ENCODE measurements around the gene ADIPOR2.

Gene ADIPOR2

GRCh38 chr12:1737652-1738286 is 46.9 kb downstream of the ADIPOR2 start:
- DNase-seq = no peak

- no peak for DNase-seq
Measured at GRCh38 chr12:1738446-1738845, 47.6 kb downstream of the ADIPOR2 start.

GRCh38 chr12:1739368-1739767 is 48.5 kb downstream of the ADIPOR2 start:
- DNase-seq = no peak

GRCh38 chr12:1740161-1740948 is 49.5 kb downstream of the ADIPOR2 start:
- DNase-seq = no peak

- DNase-seq = no peak
Measured at GRCh38 chr12:1741154-1741949, 50.5 kb downstream of the ADIPOR2 start.

- DNase-seq = no peak
Measured at GRCh38 chr12:1744932-1745331, 54.1 kb downstream of the ADIPOR2 start.

GRCh38 chr12:1747609-1748008 is 56.7 kb downstream of the ADIPOR2 start:
- DNase-seq = no peak

GRCh38 chr12:1749019-1749418 is 58.1 kb downstream of the ADIPOR2 start:
- DNase-seq = no peak

- DNase-seq = no peak
Measured at GRCh38 chr12:1750300-1750699, 59.4 kb downstream of the ADIPOR2 start.

- no peak for DNase-seq
Measured at GRCh38 chr12:1758376-1758775, 67.5 kb downstream of the ADIPOR2 start.

- no peak for DNase-seq
Measured at GRCh38 chr12:1758887-1759286, 68.0 kb downstream of the ADIPOR2 start.

- DNase-seq = no peak
Measured at GRCh38 chr12:1760566-1761382, 69.9 kb downstream of the ADIPOR2 start.

- DNase-seq = no peak
Measured at GRCh38 chr12:1761857-1762256, 71.0 kb downstream of the ADIPOR2 start.

GRCh38 chr12:1763153-1763552 is 72.3 kb downstream of the ADIPOR2 start:
- DNase-seq = no peak

GRCh38 chr12:1766110-1766509 is 75.2 kb downstream of the ADIPOR2 start:
- DNase-seq = no peak

GRCh38 chr12:1767407-1768090 is 76.7 kb downstream of the ADIPOR2 start:
- DNase-seq = no peak

- no peak for DNase-seq
Measured at GRCh38 chr12:1768615-1769014, 77.7 kb downstream of the ADIPOR2 start.

GRCh38 chr12:1769809-1770494 is 79.1 kb downstream of the ADIPOR2 start:
- no peak for DNase-seq

GRCh38 chr12:1773937-1774655 is 83.2 kb downstream of the ADIPOR2 start:
- DNase-seq = no peak

- no peak for DNase-seq
Measured at GRCh38 chr12:1776170-1776921, 85.5 kb downstream of the ADIPOR2 start.

Measured in stimulated activated naive CD4-positive, alpha-beta T cell (primary cell).